Activated CD4-positive, alpha-beta T cell treated with anti-CD3 and anti-CD28 coated beads for 24 hours (primary cell): ENCODE results near the gene MUC5B.
"Not testable (repeated sequence)": the region's sequence is repeated elsewhere in the genome, so short reads cannot be mapped to it uniquely, and the experiment has no call there.

Source experiments
- DNase-seq, 2 donors: peaks; one replicate each; pipeline ENCODE4 v3.0.0-alpha.2; 2020; ENCODE audit warnings: low read depth in 2 of 2

Gene MUC5B

DNA sequence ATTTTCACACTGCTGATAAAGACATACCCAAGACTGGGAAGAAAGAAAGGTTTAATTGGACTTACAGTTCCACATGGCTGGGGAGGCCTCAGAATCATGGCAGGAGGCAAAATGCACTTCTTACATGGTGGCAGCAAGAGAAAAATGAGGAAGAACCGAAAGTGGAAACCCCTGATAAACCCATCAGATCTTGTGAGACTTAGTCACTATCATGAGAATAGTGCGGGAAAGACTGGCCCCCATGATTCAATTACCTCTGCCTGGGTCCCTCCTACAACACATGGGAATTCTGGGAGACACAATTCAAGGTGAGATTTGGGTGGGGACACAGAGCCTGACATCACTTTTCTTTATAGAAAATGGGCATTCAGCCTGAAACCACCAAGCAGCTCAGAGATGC is 44.1 kb downstream of the MUC5B start:
- not testable (repeated sequence) for DNase-seq

DNA sequence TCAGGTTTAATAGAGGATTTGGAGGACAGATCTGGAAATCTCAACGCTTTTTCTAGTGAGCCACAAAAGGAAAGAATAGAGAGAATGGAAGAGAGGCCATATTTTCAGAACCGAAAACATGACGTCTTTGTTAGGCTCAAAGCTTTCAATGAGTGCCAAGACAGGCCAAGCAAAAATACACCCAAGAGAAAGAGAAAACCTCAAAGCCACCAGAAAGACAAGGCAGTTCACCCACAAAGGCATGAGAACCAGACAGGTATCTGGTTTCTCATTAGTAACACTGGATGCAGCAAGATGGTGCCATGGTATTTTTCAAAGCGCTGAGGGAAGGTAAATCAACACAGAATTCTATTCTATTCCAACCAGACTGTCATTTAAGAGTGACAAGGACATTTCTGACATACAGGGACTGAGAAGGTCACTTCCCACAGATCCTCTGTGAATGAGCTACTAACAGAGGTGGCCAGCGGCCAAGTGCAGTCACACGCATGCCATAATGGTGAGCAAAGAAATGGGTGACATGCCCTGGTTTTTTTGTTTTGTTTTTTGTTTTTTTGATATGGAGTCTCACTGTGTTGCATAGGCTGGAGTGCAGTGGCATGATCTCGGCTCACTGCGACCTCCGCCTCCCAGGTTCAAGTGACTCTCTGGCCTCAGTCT is 44.7 kb downstream of the MUC5B start:
- DNase-seq = no peak

DNA sequence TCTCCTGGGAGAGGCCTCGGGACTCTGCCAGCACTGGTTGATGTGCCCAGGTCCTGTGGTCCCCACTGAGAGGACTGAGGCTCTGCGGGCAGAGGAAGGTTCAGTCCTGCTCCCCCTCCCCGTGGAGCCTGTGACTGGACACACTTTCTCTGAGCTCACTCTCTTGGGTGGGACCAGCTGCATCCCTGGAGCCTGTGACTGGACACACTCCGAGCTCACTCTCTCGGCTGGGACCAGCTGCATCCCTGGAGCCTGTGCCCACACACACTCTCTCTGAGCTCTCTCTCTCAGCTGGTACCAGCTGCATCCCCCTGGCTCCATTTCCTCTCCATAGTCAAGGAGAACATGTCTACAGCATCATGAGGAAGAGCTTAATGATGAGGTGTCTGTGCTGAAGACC is 47.1 kb downstream of the MUC5B start:
- DNase-seq = no peak

DNA sequence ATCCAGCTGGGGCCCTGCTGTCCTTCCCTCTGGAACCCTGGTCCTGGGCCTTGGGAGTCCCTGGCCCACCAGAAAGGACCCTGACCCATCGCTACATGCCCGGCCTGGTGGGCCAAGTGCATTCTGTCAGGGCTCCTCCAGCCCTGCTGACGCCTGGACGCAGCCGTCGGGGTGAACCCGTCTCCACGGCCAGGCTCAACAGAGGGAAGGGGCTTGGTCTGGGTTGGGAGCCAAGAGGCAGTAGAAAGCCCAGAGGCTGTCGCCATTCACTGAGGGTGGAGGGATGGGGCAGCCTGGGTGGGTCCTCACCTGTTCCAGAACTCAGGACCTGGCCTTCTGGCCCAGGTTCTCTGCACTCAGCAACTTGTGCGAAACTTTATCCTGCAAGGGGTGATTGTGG is 47.6 kb downstream of the MUC5B start:
- DNase-seq = no peak

DNA sequence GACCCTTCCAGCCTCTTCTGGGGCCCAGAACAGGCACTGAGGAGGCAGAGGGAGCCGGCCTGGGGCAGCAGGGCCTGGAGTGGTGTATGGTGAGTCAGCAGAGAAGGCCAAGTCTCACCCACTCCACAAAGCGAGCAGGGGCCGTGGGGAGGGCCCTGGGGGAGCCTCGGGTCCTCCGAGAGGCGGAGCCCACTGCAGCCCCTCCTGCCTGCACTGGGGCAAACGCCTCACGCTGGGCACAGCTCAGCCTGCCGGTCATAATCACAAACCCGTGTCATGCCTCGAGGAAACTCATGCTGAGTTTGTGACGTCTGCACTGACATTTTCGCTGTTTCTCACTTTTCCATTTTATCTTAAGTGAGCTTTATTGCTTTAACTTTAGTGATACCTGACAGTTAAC is 48.1 kb downstream of the MUC5B start:
- DNase-seq = no peak

DNA sequence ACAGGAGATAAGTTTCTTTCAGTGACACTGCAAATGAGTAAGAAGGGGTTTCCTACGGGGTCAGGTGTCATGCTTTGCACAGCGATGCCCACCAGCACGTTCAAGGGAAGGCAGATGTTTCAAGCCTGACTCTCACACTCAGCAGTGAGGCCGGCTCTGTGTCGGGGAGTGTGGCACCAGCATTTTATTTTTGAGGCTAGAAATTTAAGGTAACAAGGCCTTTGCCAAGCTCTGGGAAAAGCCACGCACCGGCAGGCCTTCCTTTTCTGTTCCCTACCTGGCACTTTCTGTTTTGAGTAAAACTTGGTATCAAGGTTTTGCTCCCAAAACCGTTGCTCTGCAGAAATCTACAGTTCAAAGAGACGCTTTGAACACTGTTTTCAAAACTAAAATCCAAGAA is 48.5 kb downstream of the MUC5B start:
- no peak for DNase-seq

DNA sequence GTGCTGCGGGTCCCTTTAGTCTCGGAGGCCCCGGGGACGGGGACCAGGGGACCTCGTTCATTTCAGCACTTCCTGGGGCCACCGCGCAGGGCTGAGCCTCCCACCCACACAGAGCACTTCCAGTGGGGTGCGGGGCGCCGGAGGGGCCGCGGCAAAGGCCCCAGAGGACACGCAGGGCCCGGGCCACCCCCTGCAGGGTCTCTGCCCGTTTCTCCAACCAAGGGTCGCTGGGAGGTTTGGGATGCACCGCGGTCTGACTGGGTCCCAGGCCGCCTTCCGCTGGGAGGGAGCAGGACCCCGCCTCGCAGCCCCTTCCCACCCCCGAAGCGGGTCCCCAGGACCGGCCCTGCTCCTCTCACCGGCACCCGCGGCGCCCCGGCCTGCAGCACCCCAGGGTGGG is 49.1 kb downstream of the MUC5B start:
- no peak for DNase-seq

DNA sequence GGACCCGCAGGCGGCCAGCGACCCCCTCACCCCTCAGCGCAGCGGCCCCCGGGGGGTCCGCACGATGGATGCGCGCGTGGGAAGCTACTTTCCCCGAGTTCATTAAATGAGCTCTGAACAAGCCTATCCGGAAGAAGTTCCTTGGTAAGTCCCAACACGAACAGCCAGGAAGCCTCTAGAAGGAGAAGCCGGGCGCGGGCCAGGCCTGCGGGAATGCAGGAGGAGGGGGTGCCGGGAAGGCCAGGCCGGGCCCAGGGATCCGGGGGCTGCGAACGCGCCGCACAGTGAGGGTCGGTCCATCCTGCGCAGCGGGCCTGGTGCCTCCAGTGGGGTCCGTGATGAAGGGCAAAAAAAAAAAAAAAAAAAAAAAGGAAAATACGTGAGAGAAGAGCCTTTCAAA is 49.7 kb downstream of the MUC5B start:
- DNase-seq = no peak

DNA sequence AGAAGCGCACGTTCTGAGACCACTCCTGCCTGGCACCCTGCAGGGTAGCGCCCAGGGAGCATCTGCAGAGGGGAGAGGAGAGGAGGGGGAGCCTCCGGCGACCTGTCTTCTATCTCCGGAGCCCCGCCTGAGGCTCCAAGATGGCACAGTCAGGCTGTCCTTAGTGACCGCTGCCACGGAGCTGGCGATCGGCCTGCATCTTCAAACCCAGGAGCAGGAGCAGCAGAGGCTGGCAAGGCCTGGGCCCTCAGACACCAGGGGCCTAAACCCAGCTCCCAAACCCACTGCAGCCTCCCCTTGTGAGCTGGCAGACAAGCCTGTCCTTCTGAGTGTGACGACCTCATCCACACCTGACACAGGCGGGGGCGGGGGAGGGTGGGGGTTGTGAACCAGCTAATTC is 51.6 kb downstream of the MUC5B start:
- DNase-seq = no peak

DNA sequence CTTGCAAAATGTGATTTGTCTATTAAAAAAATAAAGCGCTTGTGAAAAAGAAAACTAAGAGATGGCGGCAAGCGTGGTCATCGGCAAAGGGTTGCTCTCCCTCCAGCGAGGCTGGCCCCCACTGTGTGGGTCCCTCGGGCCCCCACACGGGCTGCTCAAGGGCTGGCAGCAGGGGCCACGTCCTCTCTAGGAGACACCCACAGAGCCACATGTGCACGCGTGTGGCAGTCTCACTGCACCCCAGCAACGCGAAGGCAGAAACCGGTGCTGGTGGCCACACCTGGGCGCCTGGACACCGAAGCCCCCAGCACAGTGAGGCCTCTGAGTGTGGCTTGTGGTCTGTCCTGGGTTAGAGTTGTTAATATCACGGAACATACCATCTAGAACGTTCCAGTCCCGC is 52.2 kb downstream of the MUC5B start:
- DNase-seq = no peak

DNA sequence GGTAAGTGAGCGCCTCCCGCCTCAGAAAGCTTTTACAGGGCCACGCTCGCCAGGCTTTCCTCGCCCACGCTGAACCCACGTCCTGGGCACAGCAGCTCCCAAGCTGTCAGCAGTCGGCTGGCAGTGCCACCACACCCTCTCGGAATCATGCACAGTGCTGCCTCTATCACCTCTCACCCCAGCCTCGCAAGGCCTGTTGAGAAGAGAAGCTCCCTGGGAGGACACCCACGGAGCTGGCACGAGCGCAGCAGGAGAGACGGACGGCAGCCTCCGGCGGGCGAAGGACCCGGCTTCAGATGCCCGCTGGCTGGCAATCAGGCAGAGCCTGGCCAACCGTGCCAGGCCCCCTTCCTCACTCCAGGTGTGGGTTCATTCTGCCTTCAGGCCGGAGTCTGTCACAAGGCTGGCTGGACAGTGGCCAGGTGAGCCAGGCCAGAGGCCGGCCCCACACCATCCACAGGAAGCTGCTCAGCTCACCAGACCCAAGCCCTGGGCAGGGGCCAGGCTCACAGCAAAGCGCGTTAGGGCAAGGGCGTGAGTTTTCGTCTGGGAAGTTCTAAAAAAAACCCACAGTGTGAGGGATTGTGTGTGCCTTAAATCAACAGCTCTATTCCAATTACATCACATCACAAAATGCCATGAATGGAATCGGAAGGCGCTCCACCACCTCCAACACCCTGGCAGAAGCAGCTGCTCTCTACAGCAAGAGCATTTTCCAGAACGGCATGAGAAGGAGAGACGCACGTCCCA is 53.4 kb downstream of the MUC5B start:
- DNase-seq = no peak

DNA sequence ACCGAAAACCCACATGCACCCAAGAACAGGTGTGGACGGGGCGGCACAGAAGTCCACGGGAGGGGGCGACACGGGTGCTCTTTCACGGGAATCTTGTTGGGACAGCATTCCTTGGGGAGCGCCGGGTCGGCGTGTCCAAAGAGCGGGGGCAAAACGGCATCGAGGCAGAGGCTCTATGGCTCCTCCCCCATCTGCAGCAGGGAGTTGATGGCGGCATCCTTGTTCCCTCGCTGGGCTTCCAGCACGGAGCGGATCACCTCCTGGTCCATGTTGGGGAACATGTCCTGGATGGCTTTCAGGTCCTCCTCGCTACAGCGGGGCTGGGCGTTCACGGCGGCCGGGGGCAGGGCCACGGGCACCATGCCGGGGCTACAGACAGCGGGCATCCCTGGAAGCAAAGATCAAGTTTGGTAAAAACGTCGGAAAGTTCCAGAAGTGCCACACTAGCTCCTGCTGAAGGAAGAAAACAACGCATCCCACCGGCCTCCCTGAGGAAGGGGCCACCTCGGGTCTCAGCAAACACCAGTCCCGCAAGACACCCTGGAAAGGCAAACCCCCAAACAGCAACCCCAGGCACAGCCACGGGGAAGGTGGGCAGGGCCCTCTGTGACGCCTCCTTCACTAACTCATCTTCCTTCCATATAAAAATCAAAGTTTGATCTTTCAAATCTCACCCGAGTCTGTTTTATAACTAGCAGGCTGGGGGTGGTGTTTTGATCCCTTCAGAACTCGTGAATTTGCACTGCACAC is 54.2 kb downstream of the MUC5B start:
- no peak for DNase-seq

DNA sequence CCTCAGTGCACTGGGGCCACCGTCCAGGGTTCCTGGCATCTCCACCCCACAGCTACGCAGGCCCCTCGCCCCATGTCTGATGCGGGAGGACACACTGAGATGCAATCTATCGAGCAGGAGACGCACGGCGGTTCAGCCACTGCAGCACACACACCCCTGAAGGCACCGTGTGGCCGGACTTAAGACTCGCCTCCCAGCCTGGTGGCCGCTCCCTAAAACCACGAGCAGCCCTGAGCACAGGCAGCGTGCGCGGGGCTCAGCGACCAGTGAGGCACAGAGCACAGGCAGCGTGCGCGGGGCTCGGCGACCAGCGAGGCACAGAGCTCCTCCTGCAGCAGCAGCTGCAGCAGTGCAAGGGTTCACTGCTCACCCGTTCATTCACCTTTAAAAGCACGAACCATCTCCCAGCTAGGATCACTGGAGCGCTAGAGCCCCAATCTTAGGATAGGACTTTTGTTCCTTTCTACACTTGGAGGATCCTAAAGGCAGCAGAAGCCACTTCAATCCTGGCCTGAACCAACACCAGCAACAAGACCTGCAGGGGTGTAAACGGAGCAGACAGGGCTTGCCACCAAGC is 55.2 kb downstream of the MUC5B start:
- DNase-seq = no peak

DNA sequence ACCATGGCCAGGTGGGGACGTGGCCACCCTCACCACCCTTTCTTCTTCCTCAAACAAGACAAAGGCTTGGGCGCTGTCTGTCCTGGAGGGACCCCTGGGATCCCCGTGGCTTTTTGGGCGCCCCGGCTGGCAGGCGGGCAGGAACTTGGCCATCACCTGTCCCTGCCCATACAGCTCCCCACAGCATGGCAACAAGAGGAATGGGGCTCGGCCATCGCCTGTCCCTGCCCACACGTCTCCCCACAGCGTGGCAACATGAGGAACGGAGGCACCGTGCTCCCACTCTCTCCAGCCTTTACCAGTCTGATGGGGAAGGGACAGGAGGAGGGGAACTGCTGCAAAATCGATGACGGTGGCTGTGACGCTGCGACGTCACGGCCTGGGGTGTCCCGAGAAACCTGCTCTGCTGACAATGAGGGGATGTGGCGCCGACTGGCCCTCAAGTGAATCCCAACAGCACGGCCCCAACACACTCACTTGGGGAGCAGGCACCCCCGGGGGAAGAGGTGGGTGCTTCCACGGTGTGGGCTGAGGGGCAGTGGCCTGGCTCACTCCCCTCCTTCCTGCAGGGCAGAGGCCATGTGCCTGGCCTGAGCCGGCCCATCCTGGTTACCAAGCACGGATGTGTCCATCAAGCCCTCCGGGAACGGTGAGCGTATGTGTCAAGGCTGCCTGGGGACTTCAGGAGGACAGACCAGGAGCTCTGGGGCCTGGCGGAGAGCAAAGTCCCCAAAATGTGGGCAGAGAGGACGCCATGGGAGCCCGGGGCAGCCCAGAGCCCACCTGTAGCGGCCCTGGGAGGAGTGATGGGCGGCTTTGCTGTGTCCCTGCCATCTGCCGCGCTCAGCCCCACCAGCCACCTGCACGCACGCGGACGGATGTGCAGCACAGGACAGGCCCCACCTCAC is 56.2 kb downstream of the MUC5B start:
- no peak for DNase-seq

DNA sequence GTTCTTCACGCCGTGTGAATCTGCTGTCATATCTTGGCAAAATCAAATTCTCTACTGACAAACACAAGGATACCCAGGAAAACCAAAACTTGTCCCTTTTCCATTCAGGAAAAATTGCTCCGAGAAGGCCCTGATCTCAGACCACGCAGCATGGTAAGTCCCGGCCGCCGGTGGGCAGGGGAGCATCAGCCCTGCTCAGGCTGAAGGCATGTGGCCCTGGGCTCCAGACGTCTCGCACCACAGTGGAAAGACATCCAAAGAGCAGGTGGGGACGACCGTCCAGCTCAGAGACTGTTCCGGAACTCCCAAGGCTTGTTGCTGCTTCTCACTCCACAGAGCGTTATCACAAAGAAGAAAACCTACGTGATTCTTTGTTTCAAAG is 56.8 kb downstream of the MUC5B start:
- no peak for DNase-seq

DNA sequence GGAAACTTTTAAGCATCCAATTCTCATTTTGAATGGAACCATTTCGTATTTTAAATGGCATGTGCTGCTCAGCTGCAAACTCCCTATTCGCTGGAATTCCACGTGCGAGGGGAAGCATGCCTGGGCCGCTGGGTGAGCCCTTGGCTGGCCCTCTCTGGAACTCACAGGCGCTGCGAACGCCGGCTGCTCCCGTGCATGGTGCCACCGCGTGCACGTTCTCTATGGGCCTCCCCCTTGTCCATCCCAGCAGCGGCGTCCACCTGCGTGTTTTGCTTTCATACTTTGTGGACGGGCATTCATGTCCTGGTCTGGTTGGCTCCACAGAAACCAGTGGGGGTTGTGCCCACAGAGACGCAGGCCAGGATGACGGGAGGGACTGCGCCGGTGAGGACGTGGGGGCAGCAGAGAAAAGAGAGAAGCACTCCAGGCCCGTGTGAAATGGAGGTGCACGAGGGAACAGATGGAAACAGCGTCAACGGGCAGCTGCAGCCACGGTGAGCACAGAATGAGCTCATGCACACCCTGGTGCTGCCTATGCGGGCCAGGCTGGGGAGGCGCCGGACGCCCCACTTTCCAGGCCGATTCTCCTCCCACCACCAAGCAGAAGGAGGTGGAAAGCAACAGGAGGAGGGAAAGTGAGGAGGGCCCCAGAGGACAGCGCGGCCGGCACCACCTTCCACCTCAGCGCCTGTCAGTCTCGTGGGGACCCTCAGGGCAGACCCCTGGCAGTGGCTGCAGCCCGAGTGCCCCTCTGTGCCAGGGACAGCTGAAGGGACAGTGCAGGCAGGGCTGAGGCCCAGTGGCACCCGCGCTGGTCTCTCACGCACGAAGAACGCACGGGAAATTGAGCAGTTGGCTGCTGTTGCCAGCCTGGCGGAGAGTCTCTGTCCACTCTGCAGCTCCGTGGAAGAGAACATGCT is 57.5 kb downstream of the MUC5B start:
- no peak for DNase-seq

DNA sequence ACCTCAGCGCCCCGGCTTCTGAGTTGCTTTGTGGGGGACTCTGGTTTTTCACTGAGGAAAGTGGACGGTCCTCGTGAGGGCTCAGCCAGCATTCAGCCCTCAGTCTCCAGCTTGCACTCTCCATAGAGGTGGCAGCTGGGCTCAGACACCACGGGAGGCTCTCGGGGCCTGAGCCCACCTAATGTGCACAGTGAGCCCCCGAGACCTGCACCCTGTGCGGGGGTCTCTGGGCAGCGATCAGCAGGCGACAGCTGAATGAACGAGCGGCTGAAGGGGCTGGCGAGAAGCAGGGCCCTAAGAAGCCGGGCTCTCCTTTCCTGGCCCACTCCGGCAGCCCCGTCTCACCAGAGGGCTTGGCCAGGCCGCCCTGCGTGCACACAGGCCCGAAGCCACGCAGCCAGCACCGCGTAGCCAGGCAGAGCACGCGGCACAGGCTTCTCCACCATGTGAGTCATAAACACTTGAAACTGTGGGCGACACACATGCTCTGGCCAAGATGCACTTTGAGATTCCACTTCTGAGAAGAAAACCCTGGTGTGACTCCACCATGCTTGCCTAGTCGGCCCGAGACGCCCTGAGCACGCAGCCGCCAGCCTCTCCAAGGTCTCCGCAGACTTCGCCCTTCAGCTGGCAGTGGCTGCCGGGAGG is 58.6 kb downstream of the MUC5B start:
- no peak for DNase-seq

DNA sequence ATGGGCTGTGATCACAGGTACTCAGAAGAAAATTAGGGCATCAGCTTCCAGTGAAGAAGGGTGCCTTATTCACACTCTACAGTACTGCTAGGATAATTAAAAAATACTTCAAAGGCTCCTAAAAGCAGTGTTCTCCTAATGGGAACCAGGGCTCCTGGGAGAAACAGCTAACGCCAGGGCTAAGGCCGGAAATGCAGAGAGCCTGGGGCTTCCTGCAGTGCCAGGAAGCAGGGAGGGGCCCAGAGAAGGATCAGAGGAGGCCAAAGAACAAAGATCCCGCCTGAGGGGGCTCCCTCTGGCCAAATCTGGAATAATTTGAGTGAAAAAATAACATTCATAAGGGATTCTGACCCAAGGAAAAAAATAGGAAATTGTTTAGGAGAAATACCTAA is 59.1 kb downstream of the MUC5B start:
- DNase-seq = no peak

DNA sequence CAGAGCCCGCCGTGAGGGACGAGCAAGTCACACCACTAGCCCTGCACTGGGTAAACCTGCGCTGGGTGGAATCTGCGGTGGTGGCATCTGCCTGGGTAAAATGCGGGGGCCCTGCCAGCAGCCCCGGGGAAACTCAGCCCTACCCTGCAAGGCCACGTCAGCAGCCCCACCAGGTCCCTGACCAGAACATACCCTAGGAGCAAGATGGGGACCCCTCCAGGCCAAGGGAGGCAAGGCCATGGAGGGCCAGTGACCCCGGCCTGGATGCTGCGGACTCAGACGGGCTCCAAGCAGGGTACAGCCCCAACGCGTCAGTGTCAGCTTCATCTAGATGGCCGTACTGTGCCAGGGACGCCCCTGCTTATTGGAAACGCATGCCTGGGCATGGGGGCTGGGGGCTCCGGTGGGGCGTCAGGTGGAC is 60.2 kb downstream of the MUC5B start:
- DNase-seq = no peak

DNA sequence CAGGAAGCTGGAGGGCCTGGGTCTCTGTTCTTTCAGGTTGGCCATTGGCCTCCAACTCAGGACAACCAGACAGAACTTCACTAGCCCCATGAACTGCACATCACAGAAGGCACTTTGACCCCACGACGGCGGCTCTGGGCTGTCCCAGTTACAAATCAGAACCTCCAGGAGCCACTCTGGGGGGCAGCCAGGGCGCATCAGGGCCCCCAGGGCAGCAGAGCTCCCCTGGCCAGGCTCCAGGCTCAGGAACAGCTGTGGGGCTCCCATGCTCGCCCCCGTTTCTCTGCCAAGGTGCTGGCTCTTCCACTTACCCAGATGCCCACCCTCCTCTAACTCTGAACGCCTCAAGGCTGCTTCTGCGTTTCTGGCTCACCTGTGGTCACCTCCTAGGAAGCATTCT is 61.0 kb downstream of the MUC5B start:
- no peak for DNase-seq
